Amygdala (tissue), 56 donors: ENCODE measurements around the gene TRIM32.

Experiments used
- DNase-seq, 56 donors: peaks; one replicate each; lab custom pipeline; 2025; lab: John Stamatoyannopoulos, UW

TRIM32 gene

DNA sequence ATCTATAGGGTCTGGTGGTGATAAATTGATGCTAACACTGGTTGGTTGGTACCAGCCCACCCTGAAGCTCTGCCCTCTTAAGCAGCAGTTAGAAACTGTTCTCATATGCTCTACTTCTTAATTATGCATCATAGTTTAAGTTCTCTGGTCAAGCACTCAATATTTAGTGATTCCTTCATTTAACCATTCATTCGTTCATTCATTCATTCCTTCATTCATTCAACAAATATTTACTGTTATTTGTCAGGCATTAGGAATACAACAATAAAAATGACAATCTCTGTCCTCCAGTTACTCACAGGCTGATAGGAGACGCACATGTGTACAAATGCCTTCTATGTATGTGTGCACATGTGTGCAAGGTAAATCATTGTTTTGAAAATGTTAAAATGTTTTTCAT, 54.6 kb downstream of the TRIM32 start:
- DNase-seq: no peak

DNA sequence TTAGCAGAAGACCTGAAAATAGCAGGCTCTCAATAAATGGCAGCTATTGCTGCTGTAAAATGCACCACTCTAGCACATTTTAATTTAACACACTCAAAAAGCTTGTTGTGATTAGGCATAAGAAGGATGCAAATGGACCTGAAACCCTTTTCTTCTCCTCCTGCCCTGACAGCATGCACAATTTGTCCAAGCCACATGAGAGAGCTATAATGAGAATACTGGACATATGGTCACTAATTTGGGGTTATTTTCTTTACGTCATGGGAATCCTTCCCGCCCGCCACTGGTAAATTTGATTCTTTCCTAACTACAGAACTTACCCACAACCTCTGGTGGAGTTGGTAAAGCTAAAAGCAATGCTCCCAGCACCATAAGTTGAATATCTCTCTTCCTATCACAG, 62.1 kb downstream of the TRIM32 start:
- no peak for DNase-seq

GRCh38 chr9:116749772-116750171, 62.7 kb downstream of the TRIM32 start:
- DNase-seq: no peak

DNA sequence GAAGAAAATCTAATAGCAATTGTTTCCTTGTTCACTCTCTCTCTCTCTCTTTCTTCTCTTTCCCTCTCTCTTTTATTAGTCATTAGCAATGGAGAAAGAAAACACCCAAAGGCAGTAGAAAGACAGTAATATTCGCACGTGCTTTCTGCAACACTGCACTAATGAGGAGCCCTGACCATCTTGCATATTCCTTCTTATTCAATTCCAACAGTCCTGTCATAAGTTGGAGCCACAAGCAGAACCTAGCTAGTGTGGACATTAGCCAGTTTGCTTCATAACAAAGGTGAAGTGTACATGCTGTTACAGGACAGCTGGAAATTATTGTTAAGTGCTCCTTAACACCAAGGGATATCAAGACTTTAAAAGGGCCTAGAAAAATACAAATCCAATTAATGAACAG, 63.4 kb downstream of the TRIM32 start:
- no peak for DNase-seq
